ES-I3 (cell line): ENCODE measurements around the gene ADORA3.

Experiments
- H3K36me3 ChIP-seq: 2 replicates; pipeline ENCODE4 v1.6.1; 2013; ENCODE audit warnings: mild to moderate bottlenecking, low read length, control low read depth, moderate library complexity; ENCODE audit not compliant: insufficient read depth
- H3K4me1 ChIP-seq: 2 replicates; pipeline ENCODE4 v1.6.1; 2013; ENCODE audit warnings: mild to moderate bottlenecking, control low read depth, low read length; ENCODE audit not compliant: insufficient read depth
- H3K9ac ChIP-seq: 2 replicates; pipeline ENCODE4 v1.6.1; 2013; ENCODE audit warnings: low read depth, mild to moderate bottlenecking, low read length, moderate library complexity
- H3K9me3 ChIP-seq: 2 replicates; pipeline ENCODE4 v1.6.1; 2013; ENCODE audit warnings: mild to moderate bottlenecking, low read length, moderate library complexity; ENCODE audit not compliant: control insufficient read depth, insufficient read depth

Gene ADORA3

GRCh38 chr1:111515291-111516004 is 12.0 kb upstream of the ADORA3 start:
- peaks cover 9% of the 10 kb centered on the region; the same call in 1 of the 2 replicates for H3K4me1 ChIP-seq
- no peaks in the 10 kb centered on the region for H3K9me3 ChIP-seq
- H3K36me3 ChIP-seq: no peaks in the 10 kb centered on the region
- H3K9ac ChIP-seq: no peak overlapping the region; the same call in 1 of the 2 replicates

- peaks cover 10% of the 10 kb centered on the region; the same call in 1 of the 2 replicates for H3K4me1 ChIP-seq
- H3K9ac ChIP-seq: no peak overlapping the region
- H3K36me3 ChIP-seq: no peaks in the 10 kb centered on the region
- no peaks in the 10 kb centered on the region for H3K9me3 ChIP-seq
These were observed 10.1 kb upstream of the ADORA3 start for GRCh38 chr1:111513410-111514020.

- Histone ChIP-seq H3K4me1 (peaks cover 12% of the 10 kb centered on the region; the same call in 1 of the 2 replicates), H3K36me3 (no peaks in the 10 kb centered on the region), H3K9ac (no peak overlapping the region), H3K9me3 (no peaks in the 10 kb centered on the region)
These were observed 9.5 kb upstream of the ADORA3 start for GRCh38 chr1:111512931-111513330.

GRCh38 chr1:111512132-111512889 is 8.9 kb upstream of the ADORA3 start:
- no peak overlapping the region for H3K9ac ChIP-seq
- H3K36me3 ChIP-seq: no peaks in the 10 kb centered on the region
- no peaks in the 10 kb centered on the region for H3K9me3 ChIP-seq
- H3K4me1 ChIP-seq: peaks cover 12% of the 10 kb centered on the region; the same call in 1 of the 2 replicates

GRCh38 chr1:111511370-111511769 is 7.9 kb upstream of the ADORA3 start:
- no peak overlapping the region for H3K9ac ChIP-seq
- peaks cover 12% of the 10 kb centered on the region; the same call in 1 of the 2 replicates for H3K4me1 ChIP-seq
- no peaks in the 10 kb centered on the region for H3K36me3 ChIP-seq
- H3K9me3 ChIP-seq: no peaks in the 10 kb centered on the region

- Histone ChIP-seq H3K4me1 (peaks cover 12% of the 10 kb centered on the region; the same call in 1 of the 2 replicates), H3K9ac (no peak overlapping the region), H3K36me3 (no peaks in the 10 kb centered on the region), H3K9me3 (no peaks in the 10 kb centered on the region)
These were observed 6.6 kb upstream of the ADORA3 start for GRCh38 chr1:111509997-111510375.

- Histone ChIP-seq H3K36me3 (no peaks in the 10 kb centered on the region), H3K9ac (peak overlapping the region; percentile 42), H3K4me1 (peaks cover 12% of the 10 kb centered on the region; the same call in 1 of the 2 replicates), H3K9me3 (no peaks in the 10 kb centered on the region)
These were observed 4.2 kb upstream of the ADORA3 start for GRCh38 chr1:111507411-111508201.

- Histone ChIP-seq H3K36me3 (no peaks in the 10 kb centered on the region), H3K4me1 (peaks cover 12% of the 10 kb centered on the region; the same call in 1 of the 2 replicates), H3K9ac (no peak overlapping the region), H3K9me3 (no peaks in the 10 kb centered on the region)
These were observed 3.1 kb upstream of the ADORA3 start for GRCh38 chr1:111506561-111506960.

GRCh38 chr1:111505641-111506119 is 2.2 kb upstream of the ADORA3 start:
- H3K9ac ChIP-seq: no peak overlapping the region
- peaks cover 5% of the 10 kb centered on the region; the same call in 1 of the 2 replicates for H3K4me1 ChIP-seq
- no peaks in the 10 kb centered on the region for H3K9me3 ChIP-seq
- H3K36me3 ChIP-seq: no peaks in the 10 kb centered on the region

GRCh38 chr1:111504097-111504496 is 664 bp upstream of the ADORA3 start:
- Histone ChIP-seq H3K36me3 (no peaks in the 10 kb centered on the region), H3K9me3 (no peaks in the 10 kb centered on the region), H3K4me1 (0 out of 2 replicates have a peak, but pooled peaks cover 4% of the 10 kb centered on the region), H3K9ac (no peak overlapping the region)

GRCh38 chr1:111501645-111502044 is 1.8 kb downstream of the ADORA3 start:
- H3K9me3 ChIP-seq: no peaks in the 10 kb centered on the region
- H3K36me3 ChIP-seq: no peaks in the 10 kb centered on the region
- H3K9ac ChIP-seq: no peak overlapping the region
- H3K4me1 ChIP-seq: no peaks in the 10 kb centered on the region

- H3K9me3 ChIP-seq: no peaks in the 10 kb centered on the region; the same call in 1 of the 2 replicates
- H3K9ac ChIP-seq: no peak overlapping the region
- no peaks in the 10 kb centered on the region for H3K36me3 ChIP-seq
- H3K4me1 ChIP-seq: no peaks in the 10 kb centered on the region
These were observed 4.2 kb downstream of the ADORA3 start for GRCh38 chr1:111499026-111499785.

- Histone ChIP-seq H3K36me3 (no peaks in the 10 kb centered on the region), H3K9me3 (no peaks in the 10 kb centered on the region; the same call in 1 of the 2 replicates), H3K9ac (no peak overlapping the region), H3K4me1 (no peaks in the 10 kb centered on the region)
These were observed 5.8 kb downstream of the ADORA3 start for GRCh38 chr1:111497592-111497991.
